A549 treated with CpdA at 1 μM for 4 hours (cell line): Measurements from ENCODE around the gene OSBP. TPM values are rescaled to one million over a fixed set of nuclear protein-coding genes. Genes with fewer than 3 reads are reported as not detected.

Source experiments
- total RNA-seq: library from RNA; stranded (reverse); fragments of 200-300 nt; extraction: Qiagen RNA extraction; gene quantifications from 5 replicates; pipeline ENCODE4 v1.2.3, GENCODE V29; 2022; ENCODE audit warnings: low read depth

OSBP gene, protein sequence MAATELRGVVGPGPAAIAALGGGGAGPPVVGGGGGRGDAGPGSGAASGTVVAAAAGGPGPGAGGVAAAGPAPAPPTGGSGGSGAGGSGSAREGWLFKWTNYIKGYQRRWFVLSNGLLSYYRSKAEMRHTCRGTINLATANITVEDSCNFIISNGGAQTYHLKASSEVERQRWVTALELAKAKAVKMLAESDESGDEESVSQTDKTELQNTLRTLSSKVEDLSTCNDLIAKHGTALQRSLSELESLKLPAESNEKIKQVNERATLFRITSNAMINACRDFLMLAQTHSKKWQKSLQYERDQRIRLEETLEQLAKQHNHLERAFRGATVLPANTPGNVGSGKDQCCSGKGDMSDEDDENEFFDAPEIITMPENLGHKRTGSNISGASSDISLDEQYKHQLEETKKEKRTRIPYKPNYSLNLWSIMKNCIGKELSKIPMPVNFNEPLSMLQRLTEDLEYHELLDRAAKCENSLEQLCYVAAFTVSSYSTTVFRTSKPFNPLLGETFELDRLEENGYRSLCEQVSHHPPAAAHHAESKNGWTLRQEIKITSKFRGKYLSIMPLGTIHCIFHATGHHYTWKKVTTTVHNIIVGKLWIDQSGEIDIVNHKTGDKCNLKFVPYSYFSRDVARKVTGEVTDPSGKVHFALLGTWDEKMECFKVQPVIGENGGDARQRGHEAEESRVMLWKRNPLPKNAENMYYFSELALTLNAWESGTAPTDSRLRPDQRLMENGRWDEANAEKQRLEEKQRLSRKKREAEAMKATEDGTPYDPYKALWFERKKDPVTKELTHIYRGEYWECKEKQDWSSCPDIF
- 26.8 to 34.3 TPM (median 29.6 TPM) in 5 replicates for total RNA-seq

DNA sequence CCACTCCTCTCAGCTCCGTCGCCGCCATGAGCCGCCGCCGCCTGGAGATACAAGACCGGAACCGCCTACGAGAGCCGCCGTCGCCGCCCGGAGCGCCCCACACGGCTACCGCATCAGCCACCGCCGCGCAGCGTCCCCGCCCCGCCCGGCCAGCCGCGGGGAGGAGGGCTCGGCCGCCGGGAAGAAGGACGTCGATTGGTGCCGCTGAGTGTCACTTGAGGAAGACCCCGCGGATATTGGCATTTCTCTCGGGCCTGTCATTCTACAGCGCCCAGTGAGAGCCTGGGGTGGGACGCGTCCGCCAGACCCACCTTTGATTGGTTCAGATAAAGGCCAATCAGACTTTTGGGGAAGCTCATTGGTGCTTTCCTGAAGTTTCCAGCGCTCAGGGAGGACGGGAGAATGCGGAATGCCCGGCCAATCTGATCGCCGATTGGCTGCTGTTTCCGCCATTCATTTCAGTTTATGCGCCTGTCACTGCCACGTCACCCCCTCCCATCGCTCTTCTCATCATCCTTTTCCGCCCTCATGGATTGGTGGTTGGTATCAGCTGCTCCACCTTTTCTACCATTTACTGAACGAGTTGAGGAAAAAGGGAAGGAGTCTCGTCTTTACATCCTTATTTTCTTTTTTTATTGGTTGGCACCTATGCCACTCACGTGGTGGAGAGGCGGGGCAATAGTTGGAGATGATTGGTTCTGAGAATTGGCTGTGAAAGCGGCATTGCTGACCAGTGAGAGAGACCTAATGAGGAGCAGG lies at the start of gene OSBP:
OSBP (minus strand) TSS at position 138 of the 759 bp plus-strand sequence; CDS start at position 28, 110 bp downstream.

Other genes starting within 250 kb of the OSBP start
- gene OR5A2, start 189.4 kb downstream of the OSBP start, total RNA-seq: not detected in 5 replicates
- not detected in 5 replicates for gene OR5A1, start 179.3 kb downstream of the OSBP start, total RNA-seq
- gene OR4D6, start 158.8 kb downstream of the OSBP start, total RNA-seq: not detected in 5 replicates
- gene OR4D10, start 142.5 kb downstream of the OSBP start, total RNA-seq: not detected in 5 replicates
- not detected in 5 replicates for gene OR4D11, start 112.2 kb downstream of the OSBP start, total RNA-seq
- not detected in 5 replicates for gene OR4D9, start 104.2 kb downstream of the OSBP start, total RNA-seq
- 43.7 to 48.4 TPM (median 45.7 TPM) in 5 replicates for gene PATL1, start 53.3 kb upstream of the OSBP start, total RNA-seq
- gene OR10V1, start 98.1 kb upstream of the OSBP start, total RNA-seq: not detected in 5 replicates
- gene STX3, start 139.6 kb upstream of the OSBP start, total RNA-seq: 22.5 to 31.5 TPM (median 25.1 TPM) in 5 replicates
- 61.8 to 69.9 TPM (median 64.3 TPM) in 5 replicates for gene MRPL16, start 195.0 kb upstream of the OSBP start, total RNA-seq
- not detected in 5 replicates for gene CBLIF, start 229.7 kb upstream of the OSBP start, total RNA-seq